ENCODE data around the gene NSA2.

The NSA2 gene

DNA sequence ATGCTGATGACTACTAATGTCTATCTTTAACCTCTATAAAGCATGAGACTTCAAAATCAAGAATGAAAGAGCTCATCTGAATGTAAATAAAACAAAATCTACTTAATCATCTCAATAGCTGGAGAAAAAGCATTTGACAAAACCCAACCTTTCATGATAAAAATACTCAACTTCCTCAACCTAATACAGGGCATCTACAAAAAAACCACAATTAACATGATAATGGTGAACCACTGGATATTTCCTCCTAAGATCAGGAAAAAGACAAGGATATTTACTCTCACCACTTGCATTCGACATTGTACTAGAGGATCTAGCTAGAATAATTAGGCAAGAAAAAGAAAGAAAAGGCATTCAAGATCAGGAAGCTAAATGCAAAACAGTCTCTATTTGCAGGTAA, 49.8 kb downstream of the NSA2 start:
- no peak for TF ChIP-seq CTCF (IDR thresholded peaks at IDR 0.05; ENCODE audit: insufficient read depth, low read length, poor library complexity, severe bottlenecking)
- H3K36me3 ChIP-seq (ENCODE audit: control insufficient read depth, insufficient read depth, low read length) = no peaks in the 10 kb centered on the region
- DNase-seq (ENCODE audit: extremely low read depth, insufficient read length) = no peak
- no peaks in the 10 kb centered on the region for H3K27me3 ChIP-seq (replicated peaks; ENCODE audit: control insufficient read depth, insufficient read depth, low read length)
- H3K4me3 ChIP-seq (replicated peaks; ENCODE audit: low read depth, low read length) = no peak overlapping the region

DNA sequence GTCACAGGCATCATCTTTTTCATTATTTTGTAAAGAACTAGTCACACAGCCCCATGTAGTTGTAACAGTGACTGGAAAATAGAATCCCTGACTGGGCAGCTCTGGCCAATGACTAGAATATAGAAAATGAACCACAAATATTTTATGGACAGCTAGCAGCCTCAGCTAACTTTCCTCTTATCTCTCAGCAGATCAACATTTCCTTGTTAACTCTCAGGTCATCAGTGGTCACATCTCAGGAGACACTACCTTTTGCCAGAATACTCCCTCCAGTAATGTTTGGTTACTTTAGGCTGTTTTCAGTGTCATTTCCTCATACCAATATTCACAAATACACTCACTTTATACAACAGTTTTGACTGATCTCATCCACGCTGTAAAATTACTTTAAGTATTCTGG, 55.2 kb downstream of the NSA2 start:
- TF ChIP-seq CTCF (IDR thresholded peaks at IDR 0.05; ENCODE audit: insufficient read depth, low read length, poor library complexity, severe bottlenecking) = no peak
- Histone ChIP-seq H3K27me3 (replicated peaks; ENCODE audit: control insufficient read depth, insufficient read depth, low read length) (no peaks in the 10 kb centered on the region), H3K36me3 (ENCODE audit: control insufficient read depth, insufficient read depth, low read length) (no peaks in the 10 kb centered on the region), H3K4me3 (replicated peaks; ENCODE audit: low read depth, low read length) (no peak overlapping the region)
- no peak for DNase-seq (ENCODE audit: extremely low read depth, insufficient read length)

DNA sequence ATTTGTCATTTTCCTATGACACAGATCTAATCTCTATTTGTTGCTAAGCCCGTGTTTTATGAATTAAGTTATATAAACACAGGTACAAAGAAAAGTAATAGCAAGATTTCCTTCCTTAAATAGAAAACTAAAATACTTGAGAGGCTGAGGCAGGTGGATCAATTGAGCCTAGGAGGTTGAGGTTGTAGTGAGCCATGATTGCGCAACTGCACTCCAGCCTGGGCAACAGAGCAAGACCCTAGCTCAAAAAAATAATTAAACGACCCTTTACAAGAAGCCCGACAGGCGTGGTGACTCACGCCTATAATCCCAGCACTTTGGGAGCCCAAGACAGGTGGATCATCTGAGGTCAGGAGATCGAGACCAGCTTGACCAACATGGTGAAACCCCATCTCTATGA, 62.4 kb downstream of the NSA2 start:
- no peak overlapping the region for H3K4me3 ChIP-seq (replicated peaks; ENCODE audit: low read depth, low read length)
- no peaks in the 10 kb centered on the region for H3K27me3 ChIP-seq (replicated peaks; ENCODE audit: control insufficient read depth, insufficient read depth, low read length)
- no peak for TF ChIP-seq CTCF (IDR thresholded peaks at IDR 0.05; ENCODE audit: insufficient read depth, low read length, poor library complexity, severe bottlenecking)
- DNase-seq (ENCODE audit: extremely low read depth, insufficient read length) = no peak
- H3K36me3 ChIP-seq (ENCODE audit: control insufficient read depth, insufficient read depth, low read length) = no peaks in the 10 kb centered on the region
